GM21786 (cell line): ENCODE data around the gene B4GALNT3.

Source experiments
- ATAC-seq: cut with Tn5 transposase; IDR thresholded peaks from one replicate; pipeline ENCODE4 v1.9.1; 2021; ENCODE audit not compliant: unreplicated experiment

B4GALNT3 gene

GRCh38 chr12:537772-538171 lies 78.0 kb downstream of the B4GALNT3 start:
- no peak for ATAC-seq

DNA sequence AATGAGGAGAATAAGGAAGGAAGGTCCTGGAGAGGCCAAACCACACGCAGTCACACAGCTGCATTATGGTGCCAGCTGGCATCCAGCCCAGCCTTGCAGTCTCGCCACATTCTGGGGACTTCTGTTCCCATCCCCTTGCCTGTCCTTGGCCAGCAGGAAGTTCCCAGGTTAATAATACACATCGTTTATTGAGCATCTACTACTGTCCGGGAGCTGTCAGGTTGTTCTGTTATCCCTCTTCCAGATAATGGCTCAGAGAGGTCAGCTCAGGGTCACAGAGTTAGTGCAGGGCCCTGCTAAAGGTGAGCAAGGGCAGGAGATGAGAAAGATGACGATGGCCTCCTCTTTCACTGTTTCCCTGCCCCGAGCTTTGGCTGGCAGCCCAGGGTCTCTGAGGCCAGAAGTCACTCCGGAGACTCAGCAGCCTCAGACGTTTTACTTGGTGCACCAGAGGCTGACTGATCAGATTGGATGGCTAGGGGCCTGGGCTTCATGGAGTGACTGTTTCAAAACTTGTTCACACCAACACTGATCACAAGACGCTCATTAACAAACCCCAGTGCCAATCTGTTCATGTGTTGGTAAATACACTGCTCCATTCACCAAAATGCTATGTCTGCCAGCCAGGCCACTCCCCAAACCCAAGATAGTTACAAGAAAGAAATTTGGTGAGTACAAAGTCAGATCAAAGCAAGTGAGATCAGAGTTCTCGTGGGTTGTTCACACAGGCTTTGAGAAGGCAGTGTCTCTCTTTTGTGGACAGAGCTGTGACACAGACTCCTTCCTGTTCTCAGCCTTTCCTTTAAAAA lies 79.2 kb downstream of the B4GALNT3 start:
- no peak for ATAC-seq

- no peak for ATAC-seq
Observed at GRCh38 chr12:539540-540310, 80.0 kb downstream of the B4GALNT3 start.

GRCh38 chr12:541676-542324 lies 82.1 kb downstream of the B4GALNT3 start:
- ATAC-seq, result no peak

- no peak for ATAC-seq
Observed at GRCh38 chr12:542395-543113, 82.8 kb downstream of the B4GALNT3 start.

- no peak for ATAC-seq
Observed at GRCh38 chr12:543114-543451, 83.3 kb downstream of the B4GALNT3 start.

GRCh38 chr12:544142-544541 lies 84.4 kb downstream of the B4GALNT3 start:
- no peak for ATAC-seq

GRCh38 chr12:544941-545635 lies 85.3 kb downstream of the B4GALNT3 start:
- no peak for ATAC-seq

DNA sequence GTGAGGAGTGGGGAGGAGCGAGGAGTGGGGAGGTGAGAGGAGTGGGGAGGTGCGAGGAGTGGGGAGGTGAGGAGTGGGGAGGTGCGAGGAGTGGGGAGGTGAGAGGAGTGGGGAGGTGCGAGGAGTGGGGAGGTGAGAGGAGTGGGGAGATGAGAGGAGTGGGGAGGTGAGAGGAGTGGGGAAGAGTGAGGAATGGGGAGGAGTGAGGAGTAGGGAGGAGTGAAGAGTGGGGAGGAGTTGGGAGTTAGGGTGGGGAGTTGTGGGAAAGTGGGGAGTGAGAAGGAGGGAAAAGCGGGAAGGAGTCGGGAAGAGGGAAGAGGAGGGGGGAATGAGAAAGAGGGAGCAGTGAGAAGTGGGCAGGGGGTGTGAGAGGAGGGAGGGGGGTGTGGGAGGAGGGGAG lies 86.1 kb downstream of the B4GALNT3 start:
- ATAC-seq, result no peak

GRCh38 chr12:546265-546919 lies 86.7 kb downstream of the B4GALNT3 start:
- no peak for ATAC-seq

DNA sequence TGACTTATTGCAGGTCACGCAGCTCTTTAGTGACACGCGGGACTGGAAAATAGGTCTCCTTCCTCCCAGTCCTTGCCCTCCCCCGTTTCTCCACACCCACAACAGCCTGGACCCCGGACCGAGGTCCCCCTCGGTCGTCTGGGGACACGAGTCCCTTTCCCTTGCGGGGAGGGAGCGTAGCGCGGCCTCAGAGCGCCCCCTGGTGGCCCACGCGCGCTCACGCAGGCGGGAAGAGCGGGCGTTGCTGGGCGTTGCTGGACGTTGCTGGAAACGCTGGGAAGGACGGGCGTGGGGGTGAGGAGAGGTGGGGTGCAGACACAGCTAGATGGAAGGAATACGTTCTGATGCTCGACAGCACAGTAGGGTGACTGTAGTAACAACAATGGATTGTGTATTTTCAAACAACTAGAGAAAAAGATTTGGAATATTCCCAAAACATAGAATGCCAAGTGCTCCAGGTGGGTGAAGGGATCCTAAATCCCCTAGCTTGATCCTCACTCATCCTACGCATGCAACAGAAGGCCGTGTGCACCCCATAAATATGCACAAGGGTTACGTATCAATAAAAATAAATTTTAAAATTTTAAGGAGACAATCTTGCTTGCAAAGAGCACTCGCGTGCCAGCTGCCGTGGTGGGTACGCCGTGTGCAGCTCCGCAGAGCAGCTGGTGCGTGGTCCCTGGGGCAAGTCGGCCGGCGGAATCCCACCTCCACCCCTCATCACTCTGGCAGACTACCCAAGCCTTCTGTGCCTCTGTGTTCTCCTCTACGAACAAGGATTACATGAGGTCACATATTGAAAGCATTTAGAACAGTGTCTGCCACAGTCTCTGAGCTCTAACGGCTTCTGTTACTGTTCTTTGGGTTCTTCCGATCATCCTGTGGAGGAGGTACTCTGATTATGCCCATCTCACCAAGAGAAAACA lies 87.4 kb downstream of the B4GALNT3 start:
- ATAC-seq, result no peak

DNA sequence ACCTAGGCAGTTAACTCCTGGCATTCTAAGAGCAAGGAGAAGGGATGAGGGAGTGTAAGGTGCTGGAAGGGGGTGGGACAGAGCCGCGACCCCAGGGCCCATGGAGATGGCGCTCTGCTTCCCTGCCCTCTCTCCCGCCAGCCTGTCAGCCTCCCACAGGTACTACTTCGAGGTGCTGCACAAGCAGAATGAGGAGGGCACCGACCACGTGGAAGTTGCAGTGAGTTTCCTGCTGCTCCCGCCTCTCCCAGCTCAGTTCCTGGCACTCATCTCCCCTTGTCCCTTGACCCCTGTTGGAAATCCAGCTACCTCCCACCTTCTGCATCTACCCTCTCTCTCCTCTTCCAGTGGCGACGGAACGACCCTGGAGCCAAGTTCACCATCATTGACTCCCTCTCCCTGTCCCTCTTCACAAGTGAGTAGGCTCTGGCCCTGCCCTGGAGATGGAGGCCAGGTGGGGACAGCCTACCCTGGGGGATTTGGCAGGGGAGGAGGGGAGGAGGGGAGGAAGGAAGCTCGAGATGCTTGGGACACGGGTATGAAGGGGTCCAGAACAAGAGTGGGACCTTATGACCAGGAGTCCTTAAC lies 88.2 kb downstream of the B4GALNT3 start:
- no peak for ATAC-seq

GRCh38 chr12:549476-550082 lies 89.8 kb downstream of the B4GALNT3 start:
- no peak for ATAC-seq

DNA sequence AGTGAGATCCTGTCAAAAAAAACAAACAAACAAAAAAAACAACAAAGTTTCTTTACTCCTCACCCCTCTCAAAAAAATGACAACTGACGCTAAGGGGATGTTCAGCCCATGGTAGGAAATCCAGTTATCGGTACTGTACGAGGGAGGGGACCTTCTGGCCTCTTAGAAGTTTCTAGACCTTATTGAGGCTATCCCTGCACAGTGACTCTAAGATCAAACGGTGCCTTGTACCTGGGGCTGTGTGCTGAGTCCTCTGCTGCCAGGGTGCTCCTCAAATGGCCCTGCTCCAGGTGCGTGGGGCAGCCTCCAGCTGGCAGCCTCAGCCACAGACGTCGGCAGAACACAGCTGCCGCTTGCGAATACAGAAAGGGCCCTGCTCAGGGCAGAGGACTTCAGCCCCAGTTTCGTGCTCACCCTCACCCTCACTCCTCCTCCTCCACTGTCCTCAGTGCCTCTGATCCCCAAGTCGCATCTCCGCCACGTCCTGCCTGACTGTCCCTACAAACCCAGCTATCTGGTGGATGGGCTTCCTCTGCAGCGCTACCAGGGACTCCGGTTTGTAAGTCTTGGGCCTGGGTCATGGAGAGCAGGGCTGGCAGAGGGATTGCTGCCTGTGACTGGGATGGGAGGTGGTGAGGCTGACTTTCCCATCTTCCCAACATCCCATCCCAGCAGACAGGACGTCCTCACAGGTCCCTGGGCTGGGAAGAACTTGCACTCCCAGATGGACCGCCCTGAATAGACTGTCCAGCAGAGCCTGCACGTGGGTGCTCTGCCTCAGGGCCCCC lies 90.9 kb downstream of the B4GALNT3 start:
- no peak for ATAC-seq

GRCh38 chr12:552466-552865 lies 92.7 kb downstream of the B4GALNT3 start:
- ATAC-seq, result no peak

- ATAC-seq, result no peak
Observed at GRCh38 chr12:553216-554000, 93.7 kb downstream of the B4GALNT3 start.

GRCh38 chr12:554001-554285 lies 94.2 kb downstream of the B4GALNT3 start:
- ATAC-seq, result no peak
